GM12801 (cell line): Measurements from ENCODE around the gene SLX4.

Experiments
- TF ChIP-seq, protein P1 (sequence below): IDR thresholded peaks from one replicate; pipeline ENCODE4 v1.5.1; 2011; ENCODE audit warnings: control low read depth; ENCODE audit not compliant: insufficient read length; ENCODE audit errors: extremely low read depth

SLX4 gene

DNA sequence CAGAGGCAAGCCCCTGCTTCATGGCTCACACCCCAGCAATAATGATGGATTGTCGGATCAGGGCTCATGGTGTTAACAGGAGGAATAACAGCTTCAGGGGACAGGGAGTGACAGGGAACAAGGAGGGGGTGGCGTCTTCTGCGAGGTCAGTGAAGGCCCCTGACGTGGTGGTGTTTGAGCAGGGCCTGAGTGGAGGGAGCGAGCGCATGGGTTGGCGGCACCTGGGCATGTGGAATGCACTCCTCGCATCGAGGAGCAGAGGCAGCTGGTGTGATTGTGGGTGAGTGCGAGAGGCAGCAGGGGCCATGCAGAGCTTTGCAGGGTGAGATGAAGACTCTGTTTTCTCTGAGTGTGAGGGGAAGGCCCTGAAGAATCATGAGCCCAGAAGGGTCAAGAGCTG lies 77.3 kb downstream of the SLX4 start:
- TF ChIP-seq, protein P1, sequence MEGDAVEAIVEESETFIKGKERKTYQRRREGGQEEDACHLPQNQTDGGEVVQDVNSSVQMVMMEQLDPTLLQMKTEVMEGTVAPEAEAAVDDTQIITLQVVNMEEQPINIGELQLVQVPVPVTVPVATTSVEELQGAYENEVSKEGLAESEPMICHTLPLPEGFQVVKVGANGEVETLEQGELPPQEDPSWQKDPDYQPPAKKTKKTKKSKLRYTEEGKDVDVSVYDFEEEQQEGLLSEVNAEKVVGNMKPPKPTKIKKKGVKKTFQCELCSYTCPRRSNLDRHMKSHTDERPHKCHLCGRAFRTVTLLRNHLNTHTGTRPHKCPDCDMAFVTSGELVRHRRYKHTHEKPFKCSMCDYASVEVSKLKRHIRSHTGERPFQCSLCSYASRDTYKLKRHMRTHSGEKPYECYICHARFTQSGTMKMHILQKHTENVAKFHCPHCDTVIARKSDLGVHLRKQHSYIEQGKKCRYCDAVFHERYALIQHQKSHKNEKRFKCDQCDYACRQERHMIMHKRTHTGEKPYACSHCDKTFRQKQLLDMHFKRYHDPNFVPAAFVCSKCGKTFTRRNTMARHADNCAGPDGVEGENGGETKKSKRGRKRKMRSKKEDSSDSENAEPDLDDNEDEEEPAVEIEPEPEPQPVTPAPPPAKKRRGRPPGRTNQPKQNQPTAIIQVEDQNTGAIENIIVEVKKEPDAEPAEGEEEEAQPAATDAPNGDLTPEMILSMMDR: no peak

DNA sequence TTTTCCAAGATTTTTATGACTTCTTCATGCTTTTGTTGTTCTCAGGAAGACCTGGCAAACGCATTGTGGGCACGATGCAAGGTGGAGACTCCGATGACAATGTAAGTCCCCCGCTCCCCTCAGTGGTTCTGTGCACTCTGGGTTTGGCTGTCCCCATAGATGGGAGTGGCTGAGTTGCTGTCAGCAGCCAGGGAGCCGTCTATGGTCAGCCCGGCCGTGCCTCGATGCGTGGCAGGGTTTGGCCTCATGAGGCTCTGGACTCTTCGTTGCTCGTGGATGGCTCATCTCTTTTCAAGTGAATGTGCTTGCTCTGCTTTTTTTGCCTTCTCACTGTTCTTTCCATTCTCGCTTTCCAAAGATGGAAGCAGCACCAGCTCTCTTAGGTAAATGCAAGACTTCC lies 78.7 kb downstream of the SLX4 start:
- TF ChIP-seq, protein P1: no peak
